ENCODE measurements around the gene LCN2.

GRCh38 chr9:128108269-128109049 lies 40.8 kb upstream of the LCN2 start:
- no peak for TF ChIP-seq CTCF (conservative IDR thresholded peaks at IDR 0.05; ENCODE audit: low read length)
- TF ChIP-seq EZH2phosphoT487 (IDR thresholded peaks at IDR 0.05; ENCODE audit: borderline replicate concordance), result no peak

Measured in Loucy (cell line).